Esophagus muscularis mucosa (tissue), 4 donors: ENCODE measurements around the gene TUT7.

Experiments used
- CTCF ChIP-seq, 3 experiments: fragments of 200-600 bp in 2 of 3; fragments of 450-650 bp in 1 of 3; sonication (generic) in 2 of 3; IDR thresholded peaks; one replicate each; pipeline ENCODE4 v1.5.1; 2017 to 2019; ENCODE audit warnings: antibody characterized with exemption in 3 of 3, mild to moderate bottlenecking in 2 of 3, moderate library complexity in 1 of 3
- EP300 ChIP-seq: sonication (generic); formaldehyde crosslinking; IDR thresholded peaks from one replicate; pipeline ENCODE4 v1.6.1; 2017; ENCODE audit warnings: antibody characterized with exemption
- POLR2A ChIP-seq: fragments of 450-650 bp; IDR thresholded peaks from one replicate; pipeline ENCODE4 v1.6.1; 2017; ENCODE audit warnings: antibody characterized with exemption, moderate library complexity, mild to moderate bottlenecking, low read depth

- TF ChIP-seq EP300, result no peak
- no peak for TF ChIP-seq CTCF (IDR thresholded peaks at IDR 0.05)
- no peak for TF ChIP-seq POLR2A
Observed at GRCh38 chr9:86329649-86330048, 24.6 kb downstream of the TUT7 start.
